Hematopoietic multipotent progenitor cell (in vitro differentiated cells): Measurements from ENCODE around the gene PSME3. TPM values are rescaled to one million over a fixed set of nuclear protein-coding genes. Genes with fewer than 3 reads are reported as not detected.

Experiments
- small RNA-seq: library from RNA; depleted of rRNA; stranded (forward); fragments of <200 nt; gene quantifications from one replicate; pipeline ENCODE3, GENCODE V24; 2012
- total RNA-seq: library from RNA; depleted of rRNA; stranded (reverse); fragments of >200 nt; gene quantifications from one replicate; pipeline ENCODE4 v1.2.3, GENCODE V29; 2012

PSME3 gene
- total RNA-seq, 1 donor: 39.0 TPM

Small RNA genes lying within 50 kb of the gene (small RNA-seq; reads per million reads assigned to genes)
- gene MIR6781 (not detected), gene RNU6-287P (not detected)

Other genes with a start within 250 kb of the PSME3 start
- gene RETREG3, start 224.0 kb upstream of the PSME3 start, total RNA-seq: 72.2 TPM
- 25.3 TPM for gene TUBG1, start 223.7 kb upstream of the PSME3 start, total RNA-seq
- gene TUBG2, start 174.1 kb upstream of the PSME3 start, total RNA-seq: 5.4 TPM
- gene PLEKHH3, start 156.4 kb upstream of the PSME3 start, total RNA-seq: 0.27 TPM
- gene CCR10, start 151.6 kb upstream of the PSME3 start, total RNA-seq: 1.1 TPM
- gene CNTNAP1, start 150.9 kb upstream of the PSME3 start, total RNA-seq: 0.81 TPM
- 35.8 TPM for gene EZH1, start 88.4 kb upstream of the PSME3 start, total RNA-seq
- gene RAMP2, start 72.2 kb upstream of the PSME3 start, total RNA-seq: 0.27 TPM
- 45.5 TPM for gene VPS25, start 59.9 kb upstream of the PSME3 start, total RNA-seq
- gene WNK4, start 52.8 kb upstream of the PSME3 start, total RNA-seq: under 0.01 TPM
- gene COA3, start 34.7 kb upstream of the PSME3 start, total RNA-seq: 56.6 TPM
- gene CNTD1, start 34.5 kb upstream of the PSME3 start, total RNA-seq: under 0.01 TPM
- 67.9 TPM for gene BECN1, start 9.1 kb upstream of the PSME3 start, total RNA-seq
- gene AOC2, start 11.2 kb downstream of the PSME3 start, total RNA-seq: 1.3 TPM
- 0.27 TPM for gene AOC3, start 17.8 kb downstream of the PSME3 start, total RNA-seq
- gene G6PC1, start 67.4 kb downstream of the PSME3 start, total RNA-seq: not detected
- gene AARSD1, start 131.1 kb downstream of the PSME3 start, total RNA-seq: 15.9 TPM
- 3.0 TPM for gene PTGES3L, start 146.7 kb downstream of the PSME3 start, total RNA-seq
- 12.7 TPM for gene RUNDC1, start 147.2 kb downstream of the PSME3 start, total RNA-seq
- gene RPL27, start 165.0 kb downstream of the PSME3 start, total RNA-seq: 2,332 TPM
- 47.9 TPM for gene IFI35, start 173.4 kb downstream of the PSME3 start, total RNA-seq
- gene VAT1, start 189.0 kb downstream of the PSME3 start, total RNA-seq: 116 TPM
- 0.27 TPM for gene RND2, start 191.8 kb downstream of the PSME3 start, total RNA-seq